Endothelial cell of umbilical vein (primary cell): ENCODE data around the gene ACSS2.

ENCODE experiments used
- EZH2 ChIP-seq: IDR thresholded peaks from 2 replicates; pipeline ENCODE4 v1.6.1; 2012; ENCODE audit warnings: borderline replicate concordance, low read depth, mild to moderate bottlenecking, moderate library complexity, low read length, inconsistent platforms; ENCODE audit not compliant: severe bottlenecking
- TF ChIP-seq, protein P1 (sequence below): IDR thresholded peaks from 2 replicates; pipeline ENCODE4 v1.6.1; 2011; ENCODE audit not compliant: insufficient read depth, insufficient read length

DNA sequence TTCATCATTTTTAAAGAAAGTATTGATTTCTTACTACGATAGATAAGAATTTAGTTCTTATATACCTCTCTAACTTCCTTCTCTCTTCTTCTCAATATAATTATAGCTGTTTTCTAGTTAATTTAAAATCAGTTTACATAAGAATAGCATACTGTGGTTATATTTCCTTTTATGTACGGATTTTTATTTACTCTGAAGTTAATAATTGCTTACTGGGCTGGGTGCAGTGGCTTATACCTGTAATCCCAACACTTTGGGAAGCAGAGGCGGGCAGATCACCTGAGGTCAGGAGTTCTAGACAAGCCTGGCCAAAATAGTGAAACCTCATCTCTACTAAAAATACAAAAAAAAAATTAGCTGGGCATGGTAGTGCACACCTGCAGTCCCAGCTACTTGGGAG lies 9.7 kb downstream of the ACSS2 start:
- no peak for TF ChIP-seq EZH2
- TF ChIP-seq, protein P1, sequence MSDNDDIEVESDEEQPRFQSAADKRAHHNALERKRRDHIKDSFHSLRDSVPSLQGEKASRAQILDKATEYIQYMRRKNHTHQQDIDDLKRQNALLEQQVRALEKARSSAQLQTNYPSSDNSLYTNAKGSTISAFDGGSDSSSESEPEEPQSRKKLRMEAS: no peak
